ENCODE measurements around the gene KSR2. TPM values are rescaled to one million over a fixed set of nuclear protein-coding genes. Genes with fewer than 3 reads are reported as not detected.

The KSR2 gene
- total RNA-seq, 1 experiment from 2014 or later, result 2.0 TPM

GRCh38 chr12:117818400-117818799 lies 150.4 kb downstream of the KSR2 start:
- Histone ChIP-seq H3K79me2 (ENCODE audit: low read depth) (no peaks in the 10 kb centered on the region), H2AFZ (no peak overlapping the region), H3K4me3 (no peak overlapping the region), H4K20me1 (ENCODE audit: insufficient read depth) (no peaks in the 10 kb centered on the region), H3K36me3 (ENCODE audit: low read depth) (no peaks in the 10 kb centered on the region), H3K4me2 (no peak overlapping the region), H3K9me2 (ENCODE audit: insufficient read depth) (0 out of 2 replicates have a peak, but pooled peaks cover 5% of the 10 kb centered on the region), H3K27ac (no peak overlapping the region), H3K4me1 (replicated peaks; ENCODE audit: insufficient read depth) (no peaks in the 10 kb centered on the region), H3F3A (ENCODE audit: insufficient read depth, low read depth) (no peaks in the 10 kb centered on the region), H3K27me3 (ENCODE audit: insufficient read depth, low read depth) (peaks cover 8% of the 10 kb centered on the region; the same call in 1 of the 2 replicates), H3K9me3 (ENCODE audit: insufficient read depth, low read depth) (no peaks in the 10 kb centered on the region)
- POLR2A ChIA-PET (ENCODE audit: unreplicated experiment), result no interaction called here
- DNase-seq, result no peak
- TF ChIP-seq CTCF (conservative IDR thresholded peaks at IDR 0.05) (no peak), EZH2 (IDR thresholded peaks at IDR 0.05; ENCODE audit: low read depth) (no peak)
- intact Hi-C loops (cut with micrococcal nuclease; ENCODE audit: unreplicated experiment), result no loop called here
- no TSS peak for BruUV-seq (replicated peaks)
- CTCF ChIA-PET, result interaction anchor here (0.6 kb wide), 2 partner anchors 8 to 128 kb away, joined by 3 to 4 read pairs; no protein-coding TSS in a partner anchor

DNA sequence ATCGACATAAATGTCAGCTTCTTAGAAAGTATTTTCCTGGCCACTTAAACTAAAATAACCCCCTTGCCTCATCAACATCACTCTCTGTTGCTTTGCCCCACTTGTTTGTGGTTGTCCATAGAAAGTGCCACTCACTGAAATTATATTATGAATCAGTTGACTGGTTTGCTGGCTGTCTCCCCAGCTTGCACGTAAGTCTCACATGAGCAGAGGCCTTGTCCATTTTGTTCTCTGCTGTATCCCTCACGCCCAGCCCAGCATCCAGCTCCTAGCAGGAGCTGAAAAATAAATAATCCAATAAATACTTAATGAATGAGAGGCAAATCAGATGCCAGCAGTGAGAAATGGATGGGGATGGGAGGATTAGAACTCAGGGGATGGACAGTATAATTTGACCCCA lies 159.3 kb downstream of the KSR2 start:
- ChIA-PET CTCF (no interaction called here), POLR2A (ENCODE audit: unreplicated experiment) (no interaction called here)
- Histone ChIP-seq H3K27me3 (ENCODE audit: insufficient read depth, low read depth) (peaks cover 57% of the 10 kb centered on the region), H3K36me3 (ENCODE audit: low read depth) (no peaks in the 10 kb centered on the region), H3K4me1 (replicated peaks; ENCODE audit: insufficient read depth) (no peaks in the 10 kb centered on the region), H4K20me1 (ENCODE audit: insufficient read depth) (no peaks in the 10 kb centered on the region), H2AFZ (no peak overlapping the region), H3K9me2 (ENCODE audit: insufficient read depth) (no peaks in the 10 kb centered on the region), H3K27ac (no peak overlapping the region), H3K4me3 (no peak overlapping the region), H3K9me3 (ENCODE audit: insufficient read depth, low read depth) (no peaks in the 10 kb centered on the region), H3K79me2 (ENCODE audit: low read depth) (no peaks in the 10 kb centered on the region), H3K4me2 (no peak overlapping the region), H3F3A (ENCODE audit: insufficient read depth, low read depth) (no peaks in the 10 kb centered on the region)
- no peak for TF ChIP-seq EZH2 (IDR thresholded peaks at IDR 0.05; ENCODE audit: low read depth)
- TF ChIP-seq CTCF (conservative IDR thresholded peaks at IDR 0.05), result no peak
- intact Hi-C loops (cut with micrococcal nuclease; ENCODE audit: unreplicated experiment), result no loop called here
- no TSS peak for BruUV-seq (replicated peaks)
- no peak for DNase-seq

DNA sequence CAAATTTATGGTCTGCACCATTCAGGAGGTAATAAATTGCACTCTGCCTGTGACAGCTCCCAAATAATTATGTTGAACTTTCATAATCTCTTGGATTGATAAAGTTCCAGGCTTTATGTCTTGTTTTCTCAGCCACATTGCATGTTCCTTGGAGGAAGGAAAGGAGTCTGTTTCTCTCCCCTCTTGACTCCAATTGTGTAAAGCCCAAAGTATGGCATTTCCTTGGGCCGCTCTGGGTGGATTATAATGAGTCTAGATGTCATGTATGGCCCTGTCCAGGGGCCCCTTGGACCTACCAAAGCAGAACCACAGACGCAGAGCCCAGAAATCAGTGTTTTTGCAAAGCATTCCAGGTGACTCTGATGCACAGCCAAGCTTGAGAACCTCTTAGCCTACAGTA lies 160.8 kb downstream of the KSR2 start:
- H2AFZ ChIP-seq, result no peak overlapping the region
- TF ChIP-seq CTCF (conservative IDR thresholded peaks at IDR 0.05) (no peak), EZH2 (IDR thresholded peaks at IDR 0.05; ENCODE audit: low read depth) (no peak)
- no peaks in the 10 kb centered on the region for H3F3A ChIP-seq (ENCODE audit: insufficient read depth, low read depth)
- intact Hi-C loops (cut with micrococcal nuclease; ENCODE audit: unreplicated experiment), result no loop called here
- peaks cover 65% of the 10 kb centered on the region for H3K27me3 ChIP-seq (ENCODE audit: insufficient read depth, low read depth)
- H3K4me1 ChIP-seq (replicated peaks; ENCODE audit: insufficient read depth), result no peaks in the 10 kb centered on the region; the same call in 1 of the 2 replicates
- no peaks in the 10 kb centered on the region for H3K9me2 ChIP-seq (ENCODE audit: insufficient read depth)
- H3K36me3 ChIP-seq (ENCODE audit: low read depth), result no peaks in the 10 kb centered on the region
- POLR2A ChIA-PET (ENCODE audit: unreplicated experiment), result interaction anchor here (0.6 kb wide), 1 partner anchor 118 kb away, joined by 3 read pairs; no protein-coding TSS in a partner anchor
- no peak for DNase-seq
- CTCF ChIA-PET, result interaction anchor here (0.6 kb wide), 1 partner anchor 1321 kb away, joined by 4 read pairs; no protein-coding TSS in a partner anchor
- no TSS peak for BruUV-seq (replicated peaks)
- no peak overlapping the region for H3K4me3 ChIP-seq
- H3K79me2 ChIP-seq (ENCODE audit: low read depth), result no peaks in the 10 kb centered on the region
- H3K4me2 ChIP-seq, result no peak overlapping the region
- no peaks in the 10 kb centered on the region for H4K20me1 ChIP-seq (ENCODE audit: insufficient read depth)
- H3K27ac ChIP-seq, result no peak overlapping the region
- no peaks in the 10 kb centered on the region for H3K9me3 ChIP-seq (ENCODE audit: insufficient read depth, low read depth)
